Stimulated activated CD4-positive, alpha-beta T cell treated with anti-CD3 and anti-CD28 coated beads, TNF-alpha, amount 100 ng/mL, for 48 hours (primary cell): ENCODE measurements around the gene THAP11.

Experiments
- DNase-seq, 3 donors: peaks; one replicate each; pipeline ENCODE4 v3.0.0-alpha.2; 2020; ENCODE audit warnings: low read depth in 3 of 3

THAP11 gene

DNA sequence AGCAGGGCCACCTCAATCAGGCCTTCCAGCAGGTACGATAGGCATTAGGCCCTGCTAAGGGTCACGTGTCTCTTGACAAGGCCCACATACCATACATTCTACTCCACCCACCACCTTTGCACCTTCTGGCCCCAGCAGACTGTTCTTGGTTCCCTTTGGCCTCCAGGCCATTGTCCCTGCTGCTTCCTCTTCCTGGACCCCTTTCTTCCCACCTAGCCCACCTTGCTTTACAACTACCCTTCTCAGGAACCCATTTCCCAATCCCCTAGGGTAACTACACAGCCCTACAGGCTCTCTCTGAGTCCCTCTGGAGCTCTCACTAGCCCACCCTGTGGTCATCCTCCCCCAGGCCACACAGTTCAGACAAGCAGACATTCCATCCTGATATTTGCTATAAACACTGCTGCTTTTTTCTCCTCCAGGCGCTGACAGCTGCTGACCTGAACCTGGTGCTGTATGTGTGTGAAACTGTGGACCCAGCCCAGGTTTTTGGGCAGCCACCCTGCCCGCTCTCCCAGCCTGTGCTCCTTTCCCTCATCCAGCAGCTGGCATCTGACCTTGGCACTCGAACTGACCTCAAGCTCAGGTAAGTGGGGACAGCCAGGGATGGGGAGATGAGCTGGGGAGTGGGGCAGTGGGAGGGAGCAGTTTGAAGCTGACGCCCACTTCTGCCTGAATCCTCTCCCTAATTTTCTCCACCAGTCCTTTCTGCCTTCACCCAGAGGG, 41.2 kb downstream of the THAP11 start:
- no peak for DNase-seq

DNA sequence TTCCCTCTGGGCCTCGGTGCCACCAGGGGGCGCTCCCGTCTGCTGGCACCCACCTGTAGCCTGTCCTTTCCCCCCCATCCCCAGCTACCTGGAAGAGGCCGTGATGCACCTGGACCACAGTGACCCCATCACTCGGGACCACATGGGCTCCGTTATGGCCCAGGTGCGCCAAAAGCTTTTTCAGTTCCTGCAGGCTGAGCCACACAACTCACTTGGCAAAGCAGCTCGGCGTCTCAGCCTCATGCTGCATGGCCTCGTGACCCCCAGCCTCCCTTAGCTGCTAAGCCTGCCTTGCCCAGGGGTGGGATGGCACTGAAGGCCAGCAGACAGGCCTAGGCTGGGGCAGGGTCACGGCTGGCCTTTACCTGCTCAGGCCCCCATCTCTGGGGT, 41.7 kb downstream of the THAP11 start:
- DNase-seq, result peak; percentile 41 to 72 (median 56)

DNA sequence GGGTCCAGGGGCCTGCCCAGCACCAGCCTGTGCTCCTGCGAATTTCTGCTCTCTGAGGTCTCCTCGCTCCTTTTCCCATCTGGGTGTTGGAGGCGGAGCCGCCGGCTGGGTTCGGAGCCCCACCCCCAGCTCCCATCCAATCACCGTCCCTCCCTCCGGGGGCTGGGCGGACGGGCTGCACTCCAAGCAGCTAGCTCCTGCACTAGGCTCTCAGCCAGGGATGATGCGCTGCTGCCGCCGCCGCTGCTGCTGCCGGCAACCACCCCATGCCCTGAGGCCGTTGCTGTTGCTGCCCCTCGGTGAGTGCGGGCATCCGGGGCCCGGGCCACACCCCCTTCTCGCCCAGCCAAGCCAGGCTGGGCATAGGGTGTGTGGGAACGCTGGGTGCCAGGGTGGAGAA, 42.6 kb downstream of the THAP11 start, which contains the start of gene NRN1L:
Gene NRN1L, plus strand, starts transcription at position 202 of the 400 bp plus-strand sequence. Its CDS starts 19 bp downstream, at position 221.
- no peak for DNase-seq

DNA sequence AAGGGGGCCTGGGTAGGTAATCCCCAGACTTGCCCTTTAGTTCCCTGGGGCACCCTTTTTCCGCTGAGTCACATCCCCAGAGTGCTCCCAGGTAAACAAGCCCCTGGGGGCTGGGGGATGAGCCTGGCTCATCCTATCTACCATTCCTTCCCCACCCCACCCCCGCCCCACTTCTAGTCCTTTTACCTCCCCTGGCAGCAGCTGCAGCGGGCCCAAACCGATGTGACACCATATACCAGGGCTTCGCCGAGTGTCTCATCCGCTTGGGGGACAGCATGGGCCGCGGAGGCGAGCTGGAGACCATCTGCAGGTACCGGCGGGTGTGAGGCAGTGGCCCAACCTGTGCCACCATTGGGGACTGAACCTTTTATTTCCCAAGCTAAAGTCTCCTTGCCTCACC, 43.4 kb downstream of the THAP11 start:
- no peak for DNase-seq

DNA sequence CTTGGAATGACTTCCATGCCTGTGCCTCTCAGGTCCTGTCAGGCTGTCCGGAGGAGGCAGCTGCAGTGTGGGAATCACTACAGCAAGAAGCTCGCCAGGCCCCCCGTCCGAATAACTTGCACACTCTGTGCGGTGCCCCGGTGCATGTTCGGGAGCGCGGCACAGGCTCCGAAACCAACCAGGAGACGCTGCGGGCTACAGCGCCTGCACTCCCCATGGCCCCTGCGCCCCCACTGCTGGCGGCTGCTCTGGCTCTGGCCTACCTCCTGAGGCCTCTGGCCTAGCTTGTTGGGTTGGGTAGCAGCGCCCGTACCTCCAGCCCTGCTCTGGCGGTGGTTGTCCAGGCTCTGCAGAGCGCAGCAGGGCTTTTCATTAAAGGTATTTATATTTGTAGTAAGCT, 43.9 kb downstream of the THAP11 start:
- DNase-seq, result no peak

DNA sequence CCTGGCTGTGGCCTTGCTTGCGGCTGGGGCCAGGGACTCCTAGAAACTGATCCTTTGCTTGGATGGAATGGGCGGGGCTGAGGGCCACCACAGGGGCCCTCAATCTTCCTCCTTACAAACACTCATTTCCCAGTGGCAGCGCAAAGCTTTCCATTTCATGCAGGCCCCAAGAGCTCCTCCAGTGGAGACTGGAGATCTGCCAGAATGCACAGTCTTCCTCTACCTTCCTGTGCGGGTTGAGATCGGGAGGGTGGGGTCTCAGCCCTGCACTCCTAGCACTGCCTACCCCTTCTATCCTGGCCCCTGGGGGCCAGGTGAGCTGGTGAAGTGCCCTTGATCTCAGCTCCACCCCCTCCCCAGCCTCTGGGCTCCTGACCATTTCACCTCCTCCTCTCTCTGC, 44.3 kb downstream of the THAP11 start:
- DNase-seq, result no peak

DNA sequence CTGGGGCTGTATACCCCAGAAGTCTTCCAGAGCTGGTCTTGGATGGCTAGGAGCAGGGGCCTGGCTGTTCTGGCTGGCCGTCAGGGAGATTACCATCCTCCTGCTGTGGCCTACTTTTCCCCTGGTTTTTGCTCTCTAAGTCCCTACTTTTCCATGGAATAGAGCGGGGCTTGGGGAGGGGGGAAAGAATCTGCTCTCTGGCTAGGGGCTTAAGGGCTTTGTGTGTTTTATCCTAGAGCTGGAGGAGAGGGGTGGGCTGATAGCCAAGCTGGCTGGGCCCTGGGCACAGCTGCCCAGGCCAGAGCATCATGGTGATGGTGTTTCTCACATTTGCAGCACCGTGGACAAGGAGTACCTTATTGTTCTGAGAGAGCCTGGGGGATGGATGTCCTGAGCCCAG, 46.2 kb downstream of the THAP11 start:
- DNase-seq, result no peak

DNA sequence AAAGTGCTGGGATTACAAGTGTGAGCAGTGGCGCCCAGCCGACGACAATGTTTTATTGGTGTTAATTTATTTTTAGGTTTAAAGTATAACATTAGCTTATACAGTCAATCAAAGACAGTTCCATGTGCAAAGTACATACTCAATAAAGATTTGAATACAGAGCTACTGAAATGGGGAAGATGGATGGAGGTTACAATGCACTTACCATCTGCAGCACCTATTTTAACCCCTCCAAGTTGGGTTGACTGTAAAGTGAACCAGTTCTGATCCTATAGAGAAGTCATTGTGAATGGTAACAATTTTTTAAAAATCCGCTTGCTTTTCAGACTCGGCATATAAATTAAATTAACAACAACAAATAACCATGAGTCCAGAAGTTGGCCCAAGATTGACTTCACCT, 50.3 kb downstream of the THAP11 start:
- no peak for DNase-seq

DNA sequence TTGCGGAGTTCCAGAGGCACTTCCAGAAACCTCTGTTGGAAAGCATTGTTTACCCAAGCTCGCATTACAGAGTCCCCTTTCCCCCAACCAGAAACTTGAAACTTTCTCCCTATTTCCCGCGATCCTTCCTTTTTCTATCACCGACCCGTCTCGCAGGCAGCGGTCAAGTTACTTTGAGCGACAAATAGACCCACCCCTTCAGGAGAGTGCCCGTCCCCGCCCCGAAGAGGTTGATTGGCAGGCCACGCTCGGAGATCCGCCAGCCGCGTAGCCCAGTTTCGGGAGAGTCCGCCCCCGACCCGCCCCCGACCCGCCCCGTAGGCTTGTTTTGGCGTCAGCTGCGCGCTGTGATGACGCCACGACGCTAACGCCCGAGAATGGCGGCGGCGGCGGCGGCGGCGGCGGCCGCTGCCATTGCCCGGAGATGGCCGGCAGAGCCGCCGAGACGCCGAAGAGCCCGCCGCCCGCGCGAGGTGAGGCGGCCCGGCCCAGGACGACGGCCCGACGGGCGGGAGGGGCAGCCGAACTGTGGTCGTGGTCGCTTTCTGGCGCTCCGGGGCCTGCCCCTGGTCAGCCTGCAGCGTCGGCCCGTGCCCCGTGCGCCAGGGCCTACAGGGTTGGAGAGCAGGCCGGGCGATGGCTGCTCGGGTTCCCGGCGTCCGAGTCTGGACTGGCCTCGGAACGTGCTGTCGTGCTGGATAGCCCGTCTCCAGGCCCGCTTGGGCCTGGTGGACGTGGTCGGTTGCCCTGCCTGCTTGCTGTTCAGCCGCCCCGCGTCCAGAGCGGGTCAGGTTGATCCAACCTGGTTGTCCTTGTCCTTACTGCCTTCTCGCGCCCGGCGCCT, 51.0 kb downstream of the THAP11 start, which contains the start of gene PSKH1:
Gene PSKH1, plus strand, starts transcription at position 356 of the 844 bp plus-strand sequence. CDS start 15,496 bp downstream, outside the sequence.
- DNase-seq, result peak; percentile 92 to 95 (median 92)
